Measurements from ENCODE around the gene IL10RA. TPM values are rescaled to one million over a fixed set of nuclear protein-coding genes. Genes with fewer than 3 reads are reported as not detected.
"Not testable (repeated sequence)": the region's sequence is repeated elsewhere in the genome, so short reads cannot be mapped to it uniquely, and the experiment has no call there.

The IL10RA gene
- under 0.01 TPM in 1 of 2 replicates, not detected in the other for total RNA-seq

- DNase-seq (ENCODE audit: low read depth, low spot score) = no peak
Measured at GRCh38 chr11:117985953-117986887, at the start of gene IL10RA. TSS of gene IL10RA (plus strand) at chr11:117986394. CDS start at chr11:117986468, 74 bp downstream.

- no peak for DNase-seq (ENCODE audit: low read depth, low spot score)
Measured at GRCh38 chr11:117936973-117937372, 49.2 kb upstream of the IL10RA start.

GRCh38 chr11:117940736-117941135 lies 45.5 kb upstream of the IL10RA start:
- DNase-seq (ENCODE audit: low read depth, low spot score) = no peak

GRCh38 chr11:117941163-117941707 lies 45.0 kb upstream of the IL10RA start:
- no peak for DNase-seq (ENCODE audit: low read depth, low spot score)

- no peak for DNase-seq (ENCODE audit: low read depth, low spot score)
Measured at GRCh38 chr11:117941976-117942654, 44.1 kb upstream of the IL10RA start.

GRCh38 chr11:117944554-117944953 lies 41.6 kb upstream of the IL10RA start:
- no peak for DNase-seq (ENCODE audit: low read depth, low spot score)

GRCh38 chr11:117945047-117945810 lies 41.0 kb upstream of the IL10RA start:
- peak; percentile 41 for DNase-seq (ENCODE audit: low read depth, low spot score)

GRCh38 chr11:117946156-117946841 lies 39.9 kb upstream of the IL10RA start:
- DNase-seq (ENCODE audit: low read depth, low spot score) = no peak

GRCh38 chr11:117946842-117947526 lies 39.2 kb upstream of the IL10RA start:
- peak; percentile 76 for DNase-seq (ENCODE audit: low read depth, low spot score)

GRCh38 chr11:117947751-117948150 lies 38.4 kb upstream of the IL10RA start:
- DNase-seq (ENCODE audit: low read depth, low spot score) = not testable (repeated sequence)

- not testable (repeated sequence) for DNase-seq (ENCODE audit: low read depth, low spot score)
Measured at GRCh38 chr11:117948466-117948865, 37.7 kb upstream of the IL10RA start.

GRCh38 chr11:117949062-117949461 lies 37.1 kb upstream of the IL10RA start:
- no peak for DNase-seq (ENCODE audit: low read depth, low spot score)

- no peak for DNase-seq (ENCODE audit: low read depth, low spot score)
Measured at GRCh38 chr11:117950301-117950700, 35.9 kb upstream of the IL10RA start.

- no peak for DNase-seq (ENCODE audit: low read depth, low spot score)
Measured at GRCh38 chr11:117950993-117951961, 34.9 kb upstream of the IL10RA start.

- DNase-seq (ENCODE audit: low read depth, low spot score) = no peak
Measured at GRCh38 chr11:117953024-117953671, 33.0 kb upstream of the IL10RA start.

- no peak for DNase-seq (ENCODE audit: low read depth, low spot score)
Measured at GRCh38 chr11:117958949-117959348, 27.2 kb upstream of the IL10RA start.

- no peak for DNase-seq (ENCODE audit: low read depth, low spot score)
Measured at GRCh38 chr11:117959438-117960149, 26.6 kb upstream of the IL10RA start.

GRCh38 chr11:117960406-117960805 lies 25.8 kb upstream of the IL10RA start:
- DNase-seq (ENCODE audit: low read depth, low spot score) = no peak
